HEK293 (cell line): ENCODE results near the gene CALCOCO1.

Source experiments
- GFI1B ChIP-seq: fragments of 450-650 bp; formaldehyde crosslinking; IDR thresholded peaks from 2 replicates; pipeline ENCODE4 v1.5.1; 2016; ENCODE audit warnings: missing biosample characterization, missing genetic modification characterization
- HOXA7 ChIP-seq: sonication (generic); formaldehyde crosslinking; IDR thresholded peaks from 2 replicates; pipeline ENCODE4 v1.8.1; 2022; ENCODE audit warnings: missing genetic modification reagents, borderline replicate concordance
- KLF8 ChIP-seq: fragments of 450-650 bp; formaldehyde crosslinking; IDR thresholded peaks from 2 replicates; pipeline ENCODE4 v1.5.1; 2016; ENCODE audit warnings: missing biosample characterization, missing genetic modification characterization
- PRDM10 ChIP-seq: fragments of 450-650 bp; formaldehyde crosslinking; IDR thresholded peaks from 2 replicates; pipeline ENCODE4 v1.5.1; 2016; ENCODE audit warnings: missing biosample characterization, missing genetic modification characterization
- SP7 ChIP-seq: fragments of 450-650 bp; formaldehyde crosslinking; IDR thresholded peaks from 2 replicates; pipeline ENCODE4 v1.5.1; 2016; ENCODE audit warnings: missing biosample characterization, missing genetic modification characterization
- ZBTB20 ChIP-seq: fragments of 450-650 bp; formaldehyde crosslinking; IDR thresholded peaks from 2 replicates; pipeline ENCODE4 v1.5.1; 2016; ENCODE audit warnings: missing biosample characterization, missing genetic modification characterization
- ZBTB21 ChIP-seq: fragments of 450-650 bp; formaldehyde crosslinking; IDR thresholded peaks from 2 replicates; pipeline ENCODE4 v1.5.1; 2017; ENCODE audit warnings: missing biosample characterization, missing genetic modification characterization
- ZNF114 ChIP-seq: fragments of 450-650 bp; formaldehyde crosslinking; IDR thresholded peaks from 2 replicates; pipeline ENCODE4 v1.5.0; 2017; ENCODE audit warnings: missing biosample characterization, missing genetic modification characterization
- ZNF121 ChIP-seq: fragments of 450-650 bp; formaldehyde crosslinking; IDR thresholded peaks from 2 replicates; pipeline ENCODE4 v1.5.1; 2016; ENCODE audit warnings: missing biosample characterization, missing genetic modification characterization
- ZNF223 ChIP-seq: fragments of 450-650 bp; formaldehyde crosslinking; IDR thresholded peaks from 2 replicates; pipeline ENCODE4 v1.5.1; 2016; ENCODE audit warnings: missing biosample characterization, missing genetic modification characterization
- ZNF26 ChIP-seq: fragments of 450-650 bp; formaldehyde crosslinking; IDR thresholded peaks from 2 replicates; pipeline ENCODE4 v1.5.1; 2016; ENCODE audit warnings: missing biosample characterization, missing genetic modification characterization
- ZNF362 ChIP-seq: fragments of 450-650 bp; formaldehyde crosslinking; IDR thresholded peaks from 2 replicates; pipeline ENCODE4 v1.5.1; 2016; ENCODE audit warnings: missing biosample characterization, missing genetic modification characterization
- ZNF37A ChIP-seq: fragments of 450-650 bp; IDR thresholded peaks from 2 replicates; pipeline ENCODE4 v1.5.1; 2018; ENCODE audit warnings: missing biosample characterization, missing genetic modification characterization
- ZNF398 ChIP-seq: fragments of 450-650 bp; formaldehyde crosslinking; IDR thresholded peaks from 2 replicates; pipeline ENCODE4 v1.5.1; 2017; ENCODE audit warnings: missing biosample characterization, missing genetic modification characterization
- ZNF529 ChIP-seq: fragments of 450-650 bp; formaldehyde crosslinking; IDR thresholded peaks from 2 replicates; pipeline ENCODE4 v1.5.1; 2017; ENCODE audit warnings: missing genetic modification characterization, missing biosample characterization; ENCODE audit not compliant: insufficient replicate concordance
- ZNF843 ChIP-seq: fragments of 450-650 bp; formaldehyde crosslinking; IDR thresholded peaks from 2 replicates; pipeline ENCODE4 v1.5.1; 2016; ENCODE audit warnings: missing biosample characterization, missing genetic modification characterization
- ZSCAN4 ChIP-seq: fragments of 450-650 bp; formaldehyde crosslinking; IDR thresholded peaks from 2 replicates; pipeline ENCODE4 v1.5.1; 2017; ENCODE audit warnings: missing biosample characterization, missing genetic modification characterization

CALCOCO1 gene

GRCh38 chr12:53756300-53757100 is 29.2 kb upstream of the CALCOCO1 start (continued):
- TF ChIP-seq ZNF26 (tag by site-specific recombination): no peak
- TF ChIP-seq GFI1B (tag by site-specific recombination): no peak; the same call in 1 of the 2 replicates
- peak; percentile 55; the same call in 1 of the 2 replicates for TF ChIP-seq ZNF121 (tag by site-specific recombination)
- 0 out of 2 replicates have a peak, but pooled peaks have one; percentile 5 for TF ChIP-seq SP7 (tag by site-specific recombination)
- 0 out of 2 replicates have a peak, but pooled peaks have one; percentile 43 for TF ChIP-seq ZBTB21 (tag by site-specific recombination)
- 0 out of 2 replicates have a peak, but pooled peaks have one; percentile 32 for TF ChIP-seq PRDM10 (tag by site-specific recombination)
- TF ChIP-seq ZNF114 (tag by site-specific recombination): no peak
- TF ChIP-seq ZBTB20 (tag by site-specific recombination): 0 out of 2 replicates have a peak, but pooled peaks have one; percentile 19
- TF ChIP-seq ZNF37A (tag by site-specific recombination): no peak
- TF ChIP-seq HOXA7 (CRISPR knock-in tag): no peak
- TF ChIP-seq ZNF529: no peak
- TF ChIP-seq ZNF223 (tag by site-specific recombination): no peak
- no peak for TF ChIP-seq ZNF362 (tag by site-specific recombination)
- peak; percentile 83 for TF ChIP-seq ZSCAN4
- TF ChIP-seq KLF8 (tag by site-specific recombination): no peak
- no peak for TF ChIP-seq ZNF843 (tag by site-specific recombination)
- peak; percentile 88 for TF ChIP-seq ZNF398 (tag by site-specific recombination)
